Activated CD4-positive, alpha-beta memory T cell treated with anti-CD3 and anti-CD28 coated beads, Interleukin-2, amount 10 ng/mL, durations not matched to agents 7 days and 5 days (primary cell): ENCODE data around the gene TRAPPC11. TPM values are rescaled to one million over a fixed set of nuclear protein-coding genes. Genes with fewer than 3 reads are reported as not detected.
A peak's percentile ranks its signal among the peaks of the same experiment; 100 is the strongest.

Source experiments
- CTCF ChIA-PET: fragments of 350-600 bp; sonication (Branson Sonifier 250); formaldehyde crosslinking; loops from one replicate; lab custom pipeline; 2021; ENCODE audit warnings: antibody characterized with exemption, inconsistent platforms; lab: Charles Lee
- POLR2A ChIA-PET: fragments of 350-600 bp; sonication (Branson Sonifier 250); formaldehyde crosslinking; loops from one replicate; lab custom pipeline; 2021; ENCODE audit warnings: antibody characterized with exemption; lab: Charles Lee
- DNase-seq: peaks from one replicate; pipeline ENCODE4 v3.0.0-alpha.2; 2020
- H3K27ac Mint-ChIP-seq: one replicate; pipeline ENCODE4 v1.8.0; 2021; ENCODE audit warnings: mild to moderate bottlenecking, mixed read lengths
- H3K27me3 Mint-ChIP-seq: one replicate; pipeline ENCODE4 v1.8.0; 2021; ENCODE audit warnings: mixed read lengths
- H3K36me3 Mint-ChIP-seq: one replicate; pipeline ENCODE4 v1.8.0; 2021; ENCODE audit warnings: low read depth, mixed read lengths
- H3K4me1 Mint-ChIP-seq: one replicate; pipeline ENCODE4 v1.8.0; 2021; ENCODE audit warnings: mixed read lengths
- H3K4me3 Mint-ChIP-seq: one replicate; pipeline ENCODE4 v1.8.0; 2021; ENCODE audit warnings: mild to moderate bottlenecking, mixed read lengths
- H3K9me3 Mint-ChIP-seq: one replicate; pipeline ENCODE4 v1.8.0; 2021; ENCODE audit warnings: mixed read lengths
- total RNA-seq, 2 experiments: library from RNA; stranded (reverse); gene quantifications; one replicate each; pipeline ENCODE4 v1.2.3, GENCODE V29; 2021

The TRAPPC11 gene
- total RNA-seq, 2 experiments from 2014 or later = 29.7 to 36.1 TPM

DNA sequence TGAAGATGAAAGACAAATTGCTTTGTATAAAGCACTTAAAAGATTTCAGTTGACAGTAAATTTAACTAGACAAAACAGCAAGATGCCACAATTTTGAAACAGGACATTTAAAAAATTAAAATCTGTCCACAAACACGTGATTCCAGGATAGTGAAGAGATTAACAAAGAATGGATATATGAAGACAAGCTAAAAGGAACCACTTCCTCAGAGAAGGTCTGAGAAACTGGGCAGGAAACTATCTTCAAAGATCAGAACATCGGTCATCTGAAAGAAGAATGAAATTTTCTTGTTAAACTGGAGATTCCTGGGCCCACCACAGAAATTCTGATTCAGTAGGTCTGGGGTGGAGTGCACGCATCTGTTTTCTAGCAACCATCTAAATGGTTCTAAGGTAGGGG, 1.5 kb upstream of the TRAPPC11 start:
- peaks cover 31% of the 10 kb centered on the region for H3K4me1 Mint-ChIP-seq
- H3K9me3 Mint-ChIP-seq = no peaks in the 10 kb centered on the region
- H3K27me3 Mint-ChIP-seq = no peaks in the 10 kb centered on the region
- DNase-seq = no peak
- peaks cover 14% of the 10 kb centered on the region for H3K36me3 Mint-ChIP-seq
- peak overlapping the region; percentile 91 for H3K4me3 Mint-ChIP-seq
- H3K27ac Mint-ChIP-seq = no peak overlapping the region
- POLR2A ChIA-PET = interaction anchor here (0.7 to 1.6 kb wide), 3 partner anchors 10 to 151 kb away, joined by 3 to 5 read pairs (median 3); no protein-coding TSS in a partner anchor
- CTCF ChIA-PET = interaction anchor here (0.8 to 1.2 kb wide), 2 partner anchors 22 to 64 kb away, joined by 3 read pairs; no protein-coding TSS in a partner anchor

DNA sequence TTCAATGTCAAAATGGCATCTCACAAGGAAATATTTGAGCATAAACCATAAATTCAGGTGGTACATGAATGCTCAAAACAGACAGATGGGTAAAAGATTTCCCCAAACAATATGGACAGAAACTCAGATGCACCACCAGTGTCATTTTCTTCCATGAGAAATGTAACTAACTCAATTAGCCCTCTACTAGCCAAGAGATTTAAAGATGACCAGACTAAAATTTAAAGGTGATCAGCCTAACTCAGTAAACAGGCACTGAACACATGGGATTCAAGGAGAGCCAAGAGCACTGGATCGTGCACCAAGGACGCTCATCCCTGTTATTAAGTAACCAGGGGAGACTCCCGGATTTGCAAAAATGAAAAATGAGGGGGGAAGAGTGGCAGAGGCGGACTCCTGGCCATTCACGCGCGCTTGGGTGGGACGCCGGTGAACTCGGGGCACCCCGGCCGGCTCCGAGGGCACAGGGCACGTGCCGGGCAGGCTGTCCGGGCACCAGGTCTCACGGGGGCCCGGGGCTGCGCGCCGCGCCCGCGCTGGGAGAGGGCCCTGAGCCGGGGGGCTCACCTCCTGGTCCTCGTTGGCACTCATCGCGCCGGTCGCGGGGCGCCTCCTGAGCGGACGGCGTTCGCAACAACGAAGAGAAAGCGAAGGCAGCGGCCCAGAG, 598 bp upstream of the TRAPPC11 start:
- Mint-ChIP-seq H3K27ac (peak overlapping the region; percentile 89), H3K4me1 (peaks cover 31% of the 10 kb centered on the region), H3K9me3 (no peaks in the 10 kb centered on the region), H3K36me3 (peaks cover 6% of the 10 kb centered on the region), H3K4me3 (peak overlapping the region; percentile 91), H3K27me3 (no peaks in the 10 kb centered on the region)
- CTCF ChIA-PET = interaction anchor here (1.2 kb wide), 1 partner anchor 63 kb away, joined by 3 read pairs; no protein-coding TSS in a partner anchor
- POLR2A ChIA-PET = interaction anchor here (0.9 to 2.4 kb wide), 4 partner anchors 23 to 214 kb away, joined by 4 to 17 read pairs (median 12); partner anchors contain the start of genes CDKN2AIP and ING2
- DNase-seq = peak; percentile 26

DNA sequence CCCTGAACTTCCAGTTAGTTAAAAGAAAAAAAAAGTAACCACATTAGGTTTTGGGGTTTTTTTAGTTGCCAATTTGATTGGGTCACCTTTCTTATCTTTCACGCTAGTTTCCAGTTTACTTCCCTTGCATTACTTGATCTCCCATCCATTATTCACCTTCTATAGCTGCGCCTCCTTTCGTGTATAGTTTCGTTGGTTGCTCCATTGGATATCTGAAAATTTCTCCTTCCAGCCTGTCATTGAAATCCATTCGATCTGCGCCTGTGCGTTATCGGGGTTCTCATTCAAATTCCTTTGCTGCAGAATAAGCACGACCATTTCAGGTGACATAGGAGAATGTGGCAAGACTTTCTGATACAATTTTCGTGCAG, 764 bp downstream of the TRAPPC11 start:
- Mint-ChIP-seq H3K27me3 (no peaks in the 10 kb centered on the region), H3K4me1 (peaks cover 34% of the 10 kb centered on the region), H3K36me3 (peaks cover 10% of the 10 kb centered on the region), H3K4me3 (peak overlapping the region; percentile 91), H3K27ac (peak overlapping the region; percentile 75), H3K9me3 (no peaks in the 10 kb centered on the region)
- ChIA-PET CTCF (interaction anchor here (0.6 to 1.4 kb wide), 5 partner anchors 10 to 216 kb away, joined by 3 to 6 read pairs (median 4); partner anchors contain the start of gene CDKN2AIP), POLR2A (interaction anchor here (0.8 to 2.4 kb wide), 7 partner anchors 11 to 1074 kb away, joined by 3 to 17 read pairs (median 6); partner anchors contain the start of genes CDKN2AIP, CENPU and ING2)
- DNase-seq = no peak

DNA sequence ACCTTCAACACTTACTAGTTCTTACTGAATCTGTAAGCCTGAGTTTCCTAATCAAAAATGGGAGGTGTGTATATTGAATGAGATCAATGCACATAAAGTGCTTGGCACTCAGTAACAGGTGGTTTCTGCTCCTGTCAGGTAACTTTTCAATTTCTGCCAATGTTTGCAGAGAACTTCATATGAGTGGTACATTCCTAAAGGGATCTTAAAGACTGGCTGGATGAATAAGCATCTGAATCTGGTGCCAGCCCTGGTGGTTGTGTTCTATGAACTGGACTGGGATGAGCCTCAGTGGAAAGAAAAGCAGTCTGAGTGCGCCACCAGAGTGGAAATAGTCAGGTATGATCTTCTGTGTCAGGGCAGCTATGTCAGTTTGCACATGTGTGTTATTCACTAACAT, 7.0 kb downstream of the TRAPPC11 start:
- H3K27me3 Mint-ChIP-seq = no peaks in the 10 kb centered on the region
- no peak overlapping the region for H3K4me3 Mint-ChIP-seq
- H3K4me1 Mint-ChIP-seq = peaks cover 4% of the 10 kb centered on the region
- no peak overlapping the region for H3K27ac Mint-ChIP-seq
- peaks cover 36% of the 10 kb centered on the region for H3K36me3 Mint-ChIP-seq
- no peaks in the 10 kb centered on the region for H3K9me3 Mint-ChIP-seq
- POLR2A ChIA-PET = no interaction called here
- CTCF ChIA-PET = no interaction called here
- DNase-seq = no peak

DNA sequence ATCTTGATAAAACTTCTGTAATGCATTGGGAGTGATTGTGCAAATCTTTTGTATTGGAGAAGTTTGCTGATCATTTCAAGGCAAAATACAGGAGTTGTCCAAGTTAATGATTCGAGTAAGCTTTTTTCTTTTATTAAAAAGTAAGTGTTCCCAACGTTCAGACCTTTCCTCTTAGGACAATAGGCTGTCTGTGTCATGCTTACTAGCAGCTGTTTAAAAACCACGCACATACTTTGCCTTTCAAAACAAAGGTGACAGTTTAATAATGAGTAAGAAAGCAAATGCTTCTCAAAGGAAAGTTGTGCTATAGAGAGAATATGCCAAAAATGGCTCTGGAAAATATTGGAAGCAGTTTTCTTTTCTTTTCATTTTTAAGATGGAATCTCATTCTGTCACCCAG, 11.2 kb downstream of the TRAPPC11 start:
- no peak for DNase-seq
- H3K4me3 Mint-ChIP-seq = no peak overlapping the region
- CTCF ChIA-PET = no interaction called here
- no peaks in the 10 kb centered on the region for H3K9me3 Mint-ChIP-seq
- no peaks in the 10 kb centered on the region for H3K4me1 Mint-ChIP-seq
- H3K36me3 Mint-ChIP-seq = peaks cover 29% of the 10 kb centered on the region
- H3K27me3 Mint-ChIP-seq = no peaks in the 10 kb centered on the region
- POLR2A ChIA-PET = interaction anchor here (0.6 kb wide), 1 partner anchor 11 kb away, joined by 3 read pairs; the partner anchor contains the start of gene TRAPPC11
- no peak overlapping the region for H3K27ac Mint-ChIP-seq

DNA sequence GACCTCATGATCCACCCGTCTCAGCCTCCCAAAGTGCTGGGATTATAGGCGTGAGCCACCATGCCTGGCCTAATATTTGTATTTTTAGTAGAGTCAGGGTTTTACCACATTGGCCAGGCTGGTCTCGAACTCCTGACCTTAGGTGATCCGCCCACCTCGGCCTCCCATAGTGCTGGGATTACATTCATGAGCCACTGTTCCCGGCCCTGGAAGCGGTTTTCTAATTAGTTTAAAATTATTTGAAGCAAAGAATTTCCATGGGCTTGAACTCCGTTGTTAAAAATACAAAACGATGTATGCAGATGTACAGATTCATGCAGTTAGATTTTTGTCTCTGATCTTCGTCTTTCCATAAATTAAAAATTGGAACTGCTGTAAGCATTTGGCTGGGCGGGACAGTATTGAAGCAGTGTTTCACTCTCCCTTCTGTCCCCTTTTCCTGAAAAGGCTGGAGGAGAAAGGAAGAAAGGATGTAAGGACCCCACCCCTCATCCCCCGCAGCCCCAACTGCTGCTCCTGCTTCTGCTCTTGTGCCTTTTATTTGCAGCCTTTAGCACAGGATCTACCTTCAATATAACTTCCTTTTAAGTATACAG, 12.0 kb downstream of the TRAPPC11 start:
- Mint-ChIP-seq H3K36me3 (peaks cover 23% of the 10 kb centered on the region), H3K4me3 (no peak overlapping the region), H3K9me3 (no peaks in the 10 kb centered on the region), H3K27me3 (no peaks in the 10 kb centered on the region), H3K27ac (no peak overlapping the region), H3K4me1 (no peaks in the 10 kb centered on the region)
- POLR2A ChIA-PET = no interaction called here
- CTCF ChIA-PET = interaction anchor here (1.2 kb wide), 1 partner anchor 13 kb away, joined by 4 read pairs; no protein-coding TSS in a partner anchor
- no peak for DNase-seq

DNA sequence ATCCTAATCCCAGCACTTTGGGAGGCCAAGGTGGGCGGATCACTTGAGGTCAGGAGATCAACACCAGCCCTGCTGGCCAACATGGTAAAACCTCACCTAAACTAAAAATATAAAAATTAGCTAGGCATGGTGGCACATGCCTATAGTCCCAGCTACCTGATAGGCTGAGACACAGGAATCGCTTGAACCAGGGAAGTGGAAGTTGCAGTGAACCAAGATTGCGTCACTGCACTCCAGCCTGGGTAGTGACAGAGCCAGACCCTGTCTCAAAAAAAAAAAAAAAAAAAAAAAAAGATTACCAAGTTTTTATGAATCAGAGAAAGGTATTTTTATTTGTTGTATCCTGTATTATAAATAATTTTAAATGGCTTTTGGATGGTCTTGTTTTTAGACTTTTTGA, 15.1 kb downstream of the TRAPPC11 start:
- POLR2A ChIA-PET = no interaction called here
- Mint-ChIP-seq H3K4me3 (no peak overlapping the region), H3K27ac (no peak overlapping the region), H3K27me3 (no peaks in the 10 kb centered on the region), H3K9me3 (no peaks in the 10 kb centered on the region), H3K4me1 (peaks cover 3% of the 10 kb centered on the region), H3K36me3 (peaks cover 24% of the 10 kb centered on the region)
- DNase-seq = no peak
- CTCF ChIA-PET = interaction anchor here (1.3 kb wide), 1 partner anchor 14 kb away, joined by 3 read pairs; no protein-coding TSS in a partner anchor

DNA sequence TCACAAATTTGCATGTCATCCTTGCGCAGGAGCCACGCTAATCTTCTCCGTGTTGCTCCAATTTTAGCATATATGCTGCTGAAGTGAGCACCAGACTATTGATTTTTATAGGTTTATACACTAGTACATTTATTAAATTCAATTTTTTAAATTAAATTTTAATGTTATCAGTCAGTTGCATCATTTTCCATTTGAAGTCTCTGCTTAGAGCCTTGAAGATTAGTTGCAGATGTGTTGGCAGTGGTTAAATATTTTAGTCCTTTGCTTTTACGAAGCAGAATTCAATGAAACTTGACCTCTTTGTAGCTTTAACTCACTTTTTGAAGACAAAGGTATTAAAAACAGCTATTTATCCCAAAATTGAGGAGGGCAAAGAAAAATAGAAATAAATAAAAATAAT, 16.5 kb downstream of the TRAPPC11 start:
- ChIA-PET POLR2A (no interaction called here), CTCF (no interaction called here)
- Mint-ChIP-seq H3K4me1 (peaks cover 3% of the 10 kb centered on the region), H3K27ac (no peak overlapping the region), H3K36me3 (peaks cover 30% of the 10 kb centered on the region), H3K9me3 (no peaks in the 10 kb centered on the region), H3K4me3 (no peak overlapping the region), H3K27me3 (no peaks in the 10 kb centered on the region)
- DNase-seq = no peak

DNA sequence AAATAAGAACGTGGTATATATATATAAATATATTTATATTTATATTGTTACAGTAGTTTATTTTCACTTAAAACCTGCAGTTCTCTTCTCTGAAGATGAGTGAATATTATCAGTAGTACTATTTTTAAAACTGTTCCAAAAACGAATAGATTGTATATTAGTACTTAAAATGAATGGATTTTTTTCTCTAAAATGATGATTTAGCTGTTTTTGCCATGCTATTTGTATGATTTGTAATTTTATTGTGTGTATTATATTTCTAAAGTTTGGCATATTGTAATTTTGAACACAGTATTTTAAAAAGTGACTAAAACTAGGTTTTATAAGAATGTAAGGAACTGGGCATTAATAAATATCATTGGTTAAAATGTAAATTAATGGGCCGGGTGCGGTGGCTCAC, 22.0 kb downstream of the TRAPPC11 start:
- Mint-ChIP-seq H3K4me3 (no peak overlapping the region), H3K36me3 (peaks cover 43% of the 10 kb centered on the region), H3K27ac (no peak overlapping the region), H3K9me3 (no peaks in the 10 kb centered on the region), H3K4me1 (peaks cover 3% of the 10 kb centered on the region), H3K27me3 (no peaks in the 10 kb centered on the region)
- CTCF ChIA-PET = interaction anchor here (0.7 kb wide), 1 partner anchor 40 kb away, joined by 3 read pairs; no protein-coding TSS in a partner anchor
- DNase-seq = no peak
- POLR2A ChIA-PET = no interaction called here

DNA sequence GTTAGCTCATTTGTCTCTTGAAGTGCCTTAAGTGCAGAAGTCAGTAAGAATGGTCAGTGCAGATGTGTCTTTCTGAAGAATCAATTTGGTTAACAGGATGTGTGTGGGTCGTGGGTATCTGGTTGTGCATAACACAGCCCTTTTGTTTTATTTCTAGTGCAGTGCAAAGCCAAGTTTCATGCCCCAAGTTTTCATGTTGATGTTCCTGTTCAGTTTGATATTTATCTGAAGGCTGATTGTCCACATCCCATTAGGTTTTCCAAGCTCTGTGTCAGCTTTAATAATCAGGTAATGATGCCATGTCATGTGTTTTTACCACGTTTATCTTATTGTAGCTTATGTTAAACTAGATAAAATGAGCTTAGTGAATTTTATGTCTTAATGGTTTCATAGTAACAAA, 27.4 kb downstream of the TRAPPC11 start:
- Mint-ChIP-seq H3K27me3 (no peaks in the 10 kb centered on the region), H3K36me3 (peaks cover 43% of the 10 kb centered on the region), H3K4me3 (no peak overlapping the region), H3K4me1 (no peaks in the 10 kb centered on the region), H3K9me3 (no peaks in the 10 kb centered on the region), H3K27ac (no peak overlapping the region)
- DNase-seq = no peak
- CTCF ChIA-PET = interaction anchor here (1.5 kb wide), 1 partner anchor 10 kb away, joined by 3 read pairs; no protein-coding TSS in a partner anchor
- POLR2A ChIA-PET = interaction anchor here (0.9 to 1.3 kb wide), 3 partner anchors 8 to 29 kb away, joined by 3 read pairs; partner anchors contain the start of gene TRAPPC11

DNA sequence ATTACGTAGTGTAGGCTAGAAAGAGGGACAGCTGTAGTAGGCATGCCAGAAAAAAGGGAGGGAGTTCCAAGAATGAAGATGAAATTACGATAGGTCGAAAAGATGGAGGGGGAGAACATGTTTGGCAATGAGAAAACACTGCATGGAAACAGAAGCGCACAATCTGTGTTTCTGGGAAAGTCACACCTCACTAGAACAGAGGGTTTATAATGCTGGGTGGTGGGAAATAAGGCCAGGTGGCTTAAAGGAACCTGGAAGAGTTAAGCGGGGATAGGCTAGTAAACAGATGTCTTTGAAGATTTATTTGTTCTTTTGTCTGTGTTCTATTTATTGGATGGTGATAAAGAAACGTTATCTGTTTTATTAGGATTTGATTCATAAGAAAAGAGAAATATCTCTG, 29.1 kb downstream of the TRAPPC11 start:
- H3K27ac Mint-ChIP-seq = no peak overlapping the region
- peaks cover 45% of the 10 kb centered on the region for H3K36me3 Mint-ChIP-seq

DNA sequence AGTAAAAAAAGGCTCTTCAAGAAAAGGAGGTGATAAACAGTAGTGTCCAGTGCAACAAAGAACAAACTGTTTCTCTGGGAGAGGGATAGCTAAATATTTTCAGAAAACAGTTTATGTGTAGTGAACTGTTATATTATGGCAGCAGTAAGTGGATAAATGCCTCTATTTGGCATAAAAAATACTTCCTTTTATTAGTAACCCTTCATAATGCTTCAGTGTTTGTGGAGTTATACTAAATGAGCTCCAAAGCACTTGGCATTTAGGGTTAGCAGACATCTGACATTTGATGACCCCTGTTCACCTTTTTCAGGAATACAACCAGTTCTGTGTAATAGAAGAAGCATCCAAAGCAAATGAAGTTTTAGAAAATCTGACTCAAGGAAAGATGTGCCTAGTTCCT, 31.9 kb downstream of the TRAPPC11 start:
- no peak for DNase-seq
- H3K4me1 Mint-ChIP-seq = no peaks in the 10 kb centered on the region
- H3K27ac Mint-ChIP-seq = no peak overlapping the region
- H3K36me3 Mint-ChIP-seq = peaks cover 45% of the 10 kb centered on the region
- CTCF ChIA-PET = no interaction called here
- H3K9me3 Mint-ChIP-seq = no peaks in the 10 kb centered on the region
- no peak overlapping the region for H3K4me3 Mint-ChIP-seq
- H3K27me3 Mint-ChIP-seq = no peaks in the 10 kb centered on the region
- POLR2A ChIA-PET = no interaction called here

More for the DNA sequence above, 29.1 kb downstream of the TRAPPC11 start:
- H3K4me1 Mint-ChIP-seq = no peaks in the 10 kb centered on the region
- ChIA-PET POLR2A (no interaction called here), CTCF (interaction anchor here (1.5 kb wide), 1 partner anchor 34 kb away, joined by 4 read pairs; no protein-coding TSS in a partner anchor)
- no peaks in the 10 kb centered on the region for H3K9me3 Mint-ChIP-seq
- H3K27me3 Mint-ChIP-seq = no peaks in the 10 kb centered on the region
- DNase-seq = no peak
- H3K4me3 Mint-ChIP-seq = no peak overlapping the region

DNA sequence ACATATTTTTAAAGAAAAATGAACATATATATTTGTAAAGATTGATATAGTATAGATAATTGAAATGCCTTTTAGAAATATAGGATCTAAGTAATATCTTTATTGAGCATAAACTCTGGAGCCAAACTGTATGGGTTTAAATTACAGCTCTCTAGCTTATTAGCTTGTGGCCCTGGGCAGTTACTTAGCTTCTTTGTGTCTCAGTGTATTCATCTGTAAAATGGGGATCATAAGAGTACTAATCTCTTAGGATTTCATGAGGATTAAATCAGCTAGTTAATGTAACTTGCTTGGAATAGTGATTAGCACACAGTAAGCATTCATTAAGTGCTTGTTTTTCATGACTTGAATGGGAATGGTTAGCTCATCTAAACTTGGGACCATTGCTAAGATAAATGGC, 32.8 kb downstream of the TRAPPC11 start:
- Mint-ChIP-seq H3K27me3 (no peaks in the 10 kb centered on the region), H3K4me1 (no peaks in the 10 kb centered on the region), H3K4me3 (no peak overlapping the region), H3K36me3 (peaks cover 46% of the 10 kb centered on the region), H3K9me3 (no peaks in the 10 kb centered on the region), H3K27ac (no peak overlapping the region)
- DNase-seq = no peak
- CTCF ChIA-PET = no interaction called here
- POLR2A ChIA-PET = no interaction called here
